ENCODE data around the gene KRT82. TPM values are rescaled to one million over a fixed set of nuclear protein-coding genes. Genes with fewer than 3 reads are reported as not detected.
"Not testable (repeated sequence)": the region's sequence is repeated elsewhere in the genome, so short reads cannot be mapped to it uniquely, and the experiment has no call there.

KRT82 gene
- total and polyA plus RNA-seq, 3 donors from 2014 or later, result not detected

- H3K27ac ChIP-seq, result no peak overlapping the region
- intact Hi-C loops (cut with DNase I; ENCODE audit: low total_unique reads), result no loop called here
- DNase-seq, result no peak
- 54% methylated on average over 4 of the region's 4 CpGs; no CpG with 5 or more reads in 1 of the 2 donors for whole genome bisulfite sequencing, 2 donors
- H3K36me3 ChIP-seq (ENCODE audit: low read depth, missing control alignments), result no peaks in the 10 kb centered on the region
- TF ChIP-seq CTCF (IDR thresholded peaks at IDR 0.05) (no peak), POLR2A (IDR thresholded peaks at IDR 0.05) (no peak)
- no peaks in the 10 kb centered on the region for H3K9me3 ChIP-seq
- no peak overlapping the region for H3K4me3 ChIP-seq
- H3K4me1 ChIP-seq, result no peaks in the 10 kb centered on the region
- H3K27me3 ChIP-seq, result no peaks in the 10 kb centered on the region
Observed at GRCh38 chr12:52346593-52346992, 59.5 kb downstream of the KRT82 start.

GRCh38 chr12:52345041-52345440, 61.1 kb downstream of the KRT82 start:
- H3K4me1 ChIP-seq; intact Hi-C loops (cut with DNase I; ENCODE audit: low total_unique reads): not testable (repeated sequence)

GRCh38 chr12:52344111-52344510, 62.0 kb downstream of the KRT82 start:
- H3K9me3 ChIP-seq, result no peaks in the 10 kb centered on the region
- DNase-seq, result no peak
- no peak overlapping the region for H3K27ac ChIP-seq
- H3K36me3 ChIP-seq (ENCODE audit: low read depth, missing control alignments), result no peaks in the 10 kb centered on the region
- WGBS, 2 donors, result 89 to 93% methylated on average over 8 to 12 of the region's 12 CpGs
- H3K4me3 ChIP-seq, result no peak overlapping the region
- H3K4me1 ChIP-seq, result no peaks in the 10 kb centered on the region
- TF ChIP-seq POLR2A (IDR thresholded peaks at IDR 0.05), result no peak
- no peak for TF ChIP-seq CTCF (IDR thresholded peaks at IDR 0.05)
- intact Hi-C loops (cut with DNase I; ENCODE audit: low total_unique reads), result no loop called here
- no peaks in the 10 kb centered on the region for H3K27me3 ChIP-seq

More at GRCh38 chr12:52345041-52345440, 61.1 kb downstream of the KRT82 start:
- 75 to 87% methylated on average over 8 of the region's 8 CpGs for WGBS, 2 donors
- not testable (repeated sequence) for DNase-seq; H3K27me3 ChIP-seq; H3K4me3 ChIP-seq; H3K36me3 ChIP-seq (ENCODE audit: low read depth, missing control alignments); H3K27ac ChIP-seq; H3K9me3 ChIP-seq

Other genes with a start within 250 kb of the KRT82 start
- under 1 TPM; 0.50 to 0.94 TPM for gene KRT80, start 214.3 kb downstream of the KRT82 start, total RNA-seq
- gene KRT80, start 214.3 kb downstream of the KRT82 start, polyA plus RNA-seq (ENCODE audit: insufficient read depth, low read depth, low replicate concordance), result 1.0 TPM
- 1 to 10 TPM; 3.3 to 6.9 TPM for gene KRT7, start 173.1 kb downstream of the KRT82 start, total RNA-seq
- 19.3 TPM for gene KRT7, start 173.1 kb downstream of the KRT82 start, polyA plus RNA-seq (ENCODE audit: insufficient read depth, low read depth, low replicate concordance)
- 1 to 10 TPM; 2.3 to 3.2 TPM for gene KRT86, start 131.7 kb downstream of the KRT82 start, total RNA-seq
- gene KRT86, start 131.7 kb downstream of the KRT82 start, polyA plus RNA-seq (ENCODE audit: insufficient read depth, low read depth, low replicate concordance), result 4.0 TPM
- under 1 TPM in 1 of 2 donors, not detected in 1; 0.74 TPM for gene KRT81, start 114.8 kb downstream of the KRT82 start, total RNA-seq
- gene KRT81, start 114.8 kb downstream of the KRT82 start, polyA plus RNA-seq (ENCODE audit: insufficient read depth, low read depth, low replicate concordance), result not detected
- 1 to 10 TPM in 1 of 2 donors, under 1 TPM in 1; 0.39 to 1.2 TPM for gene KRT83, start 84.9 kb downstream of the KRT82 start, total RNA-seq
- gene KRT83, start 84.9 kb downstream of the KRT82 start, polyA plus RNA-seq (ENCODE audit: insufficient read depth, low read depth, low replicate concordance), result 0.44 TPM
- under 1 TPM; 0.71 to 0.74 TPM for gene KRT85, start 38.9 kb downstream of the KRT82 start, total RNA-seq
- gene KRT85, start 38.9 kb downstream of the KRT82 start, polyA plus RNA-seq (ENCODE audit: insufficient read depth, low read depth, low replicate concordance), result 1.5 TPM
- gene KRT84, start 20.7 kb downstream of the KRT82 start, total RNA-seq, result under 1 TPM in 1 of 2 donors, not detected in 1; 0.43 TPM
- gene KRT84, start 20.7 kb downstream of the KRT82 start, polyA plus RNA-seq (ENCODE audit: insufficient read depth, low read depth, low replicate concordance), result not detected
- gene KRT75, start 28.0 kb upstream of the KRT82 start, total RNA-seq, result under 1 TPM in 1 of 2 donors, not detected in 1; 0.19 TPM
- gene KRT75, start 28.0 kb upstream of the KRT82 start, polyA plus RNA-seq (ENCODE audit: insufficient read depth, low read depth, low replicate concordance), result not detected
- gene KRT6B, start 45.8 kb upstream of the KRT82 start, total RNA-seq, result under 1 TPM in 1 of 2 donors, not detected in 1; 0.19 TPM
- gene KRT6B, start 45.8 kb upstream of the KRT82 start, polyA plus RNA-seq (ENCODE audit: insufficient read depth, low read depth, low replicate concordance), result not detected
- under 1 TPM in 1 of 2 donors, not detected in 1; 0.16 TPM for gene KRT6C, start 67.5 kb upstream of the KRT82 start, total RNA-seq
- not detected for gene KRT6C, start 67.5 kb upstream of the KRT82 start, polyA plus RNA-seq (ENCODE audit: insufficient read depth, low read depth, low replicate concordance)
- gene KRT6A, start 86.9 kb upstream of the KRT82 start, total RNA-seq, result under 1 TPM; 0.19 to 0.63 TPM
- 1.5 TPM for gene KRT6A, start 86.9 kb upstream of the KRT82 start, polyA plus RNA-seq (ENCODE audit: insufficient read depth, low read depth, low replicate concordance)
- gene KRT5, start 114.1 kb upstream of the KRT82 start, total RNA-seq, result 1 to 10 TPM in 1 of 2 donors, under 1 TPM in 1; 0.39 to 1.1 TPM
- 2.6 TPM for gene KRT5, start 114.1 kb upstream of the KRT82 start, polyA plus RNA-seq (ENCODE audit: insufficient read depth, low read depth, low replicate concordance)
- gene KRT71, start 146.8 kb upstream of the KRT82 start, total RNA-seq, result under 1 TPM in 1 of 2 donors, not detected in 1; 0.12 TPM
- gene KRT71, start 146.8 kb upstream of the KRT82 start, polyA plus RNA-seq (ENCODE audit: insufficient read depth, low read depth, low replicate concordance), result not detected
- 1 to 10 TPM in 1 of 2 donors, under 1 TPM in 1; 0.87 to 3.9 TPM for gene KRT74, start 167.5 kb upstream of the KRT82 start, total RNA-seq
- gene KRT74, start 167.5 kb upstream of the KRT82 start, polyA plus RNA-seq (ENCODE audit: insufficient read depth, low read depth, low replicate concordance), result 2.2 TPM
- 10 to 100 TPM; 11.7 to 16.5 TPM for gene KRT72, start 195.1 kb upstream of the KRT82 start, total RNA-seq
- 85.0 TPM for gene KRT72, start 195.1 kb upstream of the KRT82 start, polyA plus RNA-seq (ENCODE audit: insufficient read depth, low read depth, low replicate concordance)
- under 1 TPM in 1 of 2 donors, not detected in 1; 0.16 TPM for gene KRT73, start 212.2 kb upstream of the KRT82 start, total RNA-seq
- gene KRT73, start 212.2 kb upstream of the KRT82 start, polyA plus RNA-seq (ENCODE audit: insufficient read depth, low read depth, low replicate concordance), result not detected
- gene KRT2, start 245.9 kb upstream of the KRT82 start, total RNA-seq, result not detected
- gene KRT2, start 245.9 kb upstream of the KRT82 start, polyA plus RNA-seq (ENCODE audit: insufficient read depth, low read depth, low replicate concordance), result not detected

All from testis (tissue), 3 donors.